NCI-H82 treated with DMSO at 0.1 percent for 48 hours (cell line): ENCODE measurements around the gene ZC3H8.

Experiments
- DNase-seq: peaks from one replicate; lab custom pipeline; 2025; ENCODE audit not compliant: unreplicated experiment; lab: John Stamatoyannopoulos, UW

The ZC3H8 gene

DNA sequence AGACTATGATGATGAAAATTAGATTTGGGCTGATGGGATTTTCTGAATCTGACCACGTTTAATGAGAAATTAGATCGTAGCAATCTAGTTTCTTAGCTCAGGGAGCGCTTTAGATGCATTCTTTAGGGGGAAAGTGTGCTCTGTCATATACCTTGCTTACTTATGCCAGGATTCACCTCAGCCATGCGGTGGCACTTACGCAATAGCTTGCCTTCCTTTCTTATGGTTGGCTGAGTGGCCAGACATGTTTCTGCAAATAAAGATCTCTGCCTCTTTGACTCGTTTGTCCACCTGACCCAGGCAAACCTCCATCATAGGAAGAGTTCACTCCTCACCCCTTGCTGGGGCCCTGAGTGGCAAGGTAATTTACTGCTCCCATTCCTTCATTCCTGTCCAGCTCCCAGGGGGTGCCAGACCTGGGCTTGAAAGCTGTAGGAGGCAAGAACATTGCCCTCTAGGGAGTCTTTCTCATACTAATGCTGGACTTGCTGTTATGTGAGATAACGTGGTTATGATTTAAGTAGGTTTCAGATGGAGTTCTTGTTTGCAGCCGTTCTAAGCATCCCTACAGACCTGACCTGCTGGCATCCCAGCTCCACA, 59.6 kb downstream of the ZC3H8 start:
- no peak for DNase-seq

DNA sequence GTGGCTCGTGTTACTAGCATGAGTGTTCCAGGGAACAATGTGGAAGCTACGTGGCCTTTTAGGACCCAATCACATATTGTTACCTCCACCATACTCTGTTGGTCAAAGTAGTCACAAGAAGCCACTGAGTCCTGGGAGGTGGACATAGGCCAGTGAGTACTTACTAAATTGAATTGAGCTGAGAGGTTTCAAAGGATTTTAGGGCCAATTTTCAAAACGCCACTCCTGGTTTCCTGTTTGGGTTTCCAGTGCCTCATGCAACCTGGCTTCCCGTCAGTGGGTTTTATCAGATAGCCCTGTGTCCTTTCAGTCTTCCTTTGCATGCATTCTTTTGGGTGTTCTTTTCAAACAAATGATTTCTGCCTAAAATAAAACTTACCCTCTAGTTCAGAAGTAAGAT, 60.4 kb downstream of the ZC3H8 start:
- no peak for DNase-seq

DNA sequence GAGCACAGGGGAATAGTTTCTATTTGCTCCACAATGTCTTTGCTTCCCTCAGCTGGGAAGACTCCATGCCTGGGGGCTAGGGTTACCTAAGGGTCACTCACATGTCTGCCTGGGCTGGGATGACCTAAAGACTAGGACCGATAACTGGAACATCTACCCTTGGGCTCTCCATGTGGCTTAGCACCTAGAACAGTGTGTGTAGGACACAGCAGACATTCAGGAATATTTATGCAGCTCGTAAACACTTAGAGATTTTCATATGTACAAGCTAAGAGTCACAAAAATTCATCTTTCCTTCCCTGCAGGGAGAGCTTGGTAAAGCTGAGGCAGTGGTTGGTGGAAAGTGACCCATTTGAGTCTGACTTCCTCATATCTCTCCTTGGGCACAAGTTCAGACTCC, 60.8 kb downstream of the ZC3H8 start:
- DNase-seq = no peak

DNA sequence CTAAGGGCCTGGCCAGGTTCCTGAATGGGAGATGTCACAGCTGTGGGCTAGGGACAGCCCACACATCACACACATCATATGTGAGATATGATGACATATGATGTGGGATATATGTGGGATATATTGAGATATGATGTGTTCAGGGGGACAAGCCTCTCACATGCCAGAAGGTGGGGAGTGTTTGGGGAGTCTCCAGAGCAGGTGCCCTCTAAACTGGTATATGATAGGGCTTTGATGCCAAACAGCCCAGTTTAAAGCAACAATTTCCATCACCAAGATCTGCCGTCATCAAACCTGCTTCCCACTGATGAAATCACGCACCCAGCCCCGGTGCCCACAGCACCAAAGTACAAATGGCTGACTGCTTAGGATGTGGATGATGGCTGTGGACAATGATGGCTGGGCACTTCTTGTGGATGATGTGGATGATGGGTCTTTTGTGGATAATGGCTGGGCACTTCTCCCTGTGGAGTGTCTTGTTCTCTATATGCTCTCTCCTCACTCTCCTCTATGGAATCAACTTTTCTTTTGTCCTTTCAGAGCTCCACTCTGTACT, 65.8 kb downstream of the ZC3H8 start:
- no peak for DNase-seq

DNA sequence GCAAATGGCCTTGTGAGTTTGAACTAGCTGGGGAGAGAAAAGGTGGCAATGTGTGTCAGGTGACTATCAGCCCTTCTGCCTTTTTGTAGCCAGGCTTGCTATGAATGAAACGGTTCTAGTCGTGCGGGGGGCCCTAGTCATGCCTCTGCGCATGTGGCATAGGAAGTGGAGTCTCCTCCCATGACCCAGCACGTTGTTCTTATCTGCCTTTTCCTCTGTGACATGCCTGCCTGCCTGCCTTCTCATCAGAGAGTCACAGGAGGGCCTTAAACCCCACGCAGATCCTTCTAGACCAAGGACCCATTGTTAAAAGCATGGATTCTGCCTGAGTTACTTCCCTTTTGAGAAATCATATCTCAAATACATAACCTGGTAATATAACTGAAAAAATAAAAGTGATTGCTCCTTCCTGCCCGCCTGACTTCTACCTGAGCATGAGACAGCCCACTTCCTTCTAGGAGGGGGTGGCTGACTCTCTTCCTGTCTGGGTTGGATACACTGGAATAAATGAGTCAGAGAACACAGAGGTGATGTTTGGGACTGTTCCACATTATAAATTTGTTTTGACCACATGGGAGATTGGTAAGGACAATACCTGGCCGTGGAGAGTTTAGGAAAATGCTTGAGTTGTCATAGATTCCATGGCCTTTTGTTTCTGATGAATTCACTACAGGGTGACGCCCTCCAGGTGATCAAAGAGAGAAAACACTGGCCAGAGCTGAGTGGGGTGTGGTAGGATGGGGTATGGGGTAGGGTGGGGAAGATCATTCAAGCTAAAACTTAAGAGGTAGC, 66.8 kb downstream of the ZC3H8 start:
- no peak for DNase-seq

DNA sequence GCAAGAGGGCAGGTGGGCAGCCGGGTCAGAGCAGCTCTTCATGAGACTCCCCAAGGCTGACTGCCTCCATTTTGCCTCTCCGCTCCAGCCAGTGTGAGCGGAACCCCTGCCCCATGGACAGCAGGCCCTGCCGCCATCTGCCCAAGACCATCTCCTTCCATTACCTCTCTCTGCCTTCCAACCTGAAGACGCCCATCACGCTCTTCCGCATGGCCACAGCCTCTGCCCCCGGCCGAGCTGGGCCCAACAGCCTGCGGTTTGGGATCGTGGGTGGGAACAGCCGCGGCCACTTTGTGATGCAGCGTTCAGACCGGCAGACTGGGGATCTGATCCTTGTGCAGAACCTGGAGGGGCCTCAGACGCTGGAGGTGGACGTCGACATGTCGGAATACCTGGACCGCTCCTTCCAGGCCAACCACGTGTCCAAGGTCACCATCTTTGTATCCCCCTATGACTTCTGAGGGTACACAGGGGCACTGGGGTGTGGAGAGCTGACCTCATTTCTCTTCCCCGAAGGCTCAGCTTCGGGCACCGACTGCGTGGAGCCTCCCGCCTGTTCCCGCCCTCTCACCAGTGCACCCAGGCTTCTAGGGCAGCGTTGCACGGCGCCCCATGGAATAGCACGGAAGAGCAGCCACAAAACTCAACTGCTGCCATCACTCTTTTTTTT, 67.7 kb downstream of the ZC3H8 start:
- no peak for DNase-seq

DNA sequence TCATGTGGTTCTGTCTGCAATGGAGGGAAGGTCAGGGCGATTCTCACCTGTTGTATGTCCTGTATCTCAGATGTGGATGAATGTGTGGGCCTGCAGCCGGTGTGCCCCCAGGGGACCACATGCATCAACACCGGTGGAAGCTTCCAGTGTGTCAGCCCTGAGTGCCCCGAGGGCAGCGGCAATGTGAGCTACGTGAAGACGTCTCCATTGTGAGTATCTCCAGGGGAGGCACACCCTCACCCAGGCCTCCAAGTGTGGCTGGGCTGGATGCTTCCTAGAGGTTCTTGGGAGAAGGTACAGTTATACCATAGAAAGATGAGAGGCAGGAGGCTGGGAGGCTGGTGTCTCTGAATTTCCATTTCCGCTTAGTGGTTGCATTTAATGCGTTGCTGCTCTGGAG, 69.7 kb downstream of the ZC3H8 start:
- DNase-seq = no peak

DNA sequence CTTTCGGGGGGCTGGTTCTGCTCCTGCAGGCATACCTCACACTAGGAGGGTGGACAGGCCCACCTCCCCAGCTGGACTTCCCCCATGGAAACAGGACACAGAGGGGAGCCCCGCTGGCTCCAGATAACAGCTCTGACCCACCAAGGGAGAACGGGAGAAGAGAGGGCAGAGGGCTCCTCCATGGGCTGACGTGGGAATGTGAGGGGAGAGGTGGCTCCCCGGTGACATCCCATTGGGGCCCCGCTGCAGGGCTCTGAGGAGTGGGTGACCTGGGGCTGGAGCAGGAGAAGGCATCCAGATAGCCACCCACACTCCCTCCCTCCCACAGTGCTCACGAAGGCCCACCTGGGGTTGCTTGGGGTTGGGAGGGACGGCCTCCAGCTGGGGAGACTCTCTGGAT, 70.7 kb downstream of the ZC3H8 start:
- no peak for DNase-seq

DNA sequence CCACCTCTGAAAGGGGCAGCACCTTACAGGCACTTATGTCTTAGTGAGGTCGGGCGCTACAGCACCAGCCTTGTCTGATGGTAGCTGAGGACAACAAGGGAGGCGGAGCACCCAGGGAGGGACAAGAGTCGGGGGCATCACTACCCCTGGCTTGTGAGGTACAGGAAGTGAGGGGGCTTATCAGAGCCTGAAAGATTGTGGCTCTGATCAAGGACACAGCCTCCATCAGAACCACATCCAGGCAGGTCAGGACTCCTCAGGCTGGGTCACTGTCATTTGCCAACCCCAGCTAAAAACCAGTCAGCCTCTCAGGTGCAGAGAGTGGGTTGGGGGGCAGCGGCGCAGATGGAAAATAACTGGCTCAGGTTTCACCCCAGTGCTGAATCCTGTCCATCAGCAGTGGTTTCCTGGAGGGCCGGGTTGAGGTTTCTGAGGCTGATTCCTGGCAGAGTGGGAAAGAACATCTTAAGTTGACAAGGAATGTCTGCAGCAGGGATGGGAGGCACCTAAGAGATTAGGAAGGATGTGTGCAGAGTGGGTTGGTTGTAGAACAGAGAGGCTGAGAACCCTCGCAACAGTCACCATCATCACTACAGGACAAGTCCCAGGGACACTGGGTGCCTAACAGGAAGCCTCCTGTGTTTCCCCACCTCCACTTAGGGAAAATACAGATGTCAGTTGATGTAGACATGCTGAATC, 71.4 kb downstream of the ZC3H8 start:
- DNase-seq = no peak

DNA sequence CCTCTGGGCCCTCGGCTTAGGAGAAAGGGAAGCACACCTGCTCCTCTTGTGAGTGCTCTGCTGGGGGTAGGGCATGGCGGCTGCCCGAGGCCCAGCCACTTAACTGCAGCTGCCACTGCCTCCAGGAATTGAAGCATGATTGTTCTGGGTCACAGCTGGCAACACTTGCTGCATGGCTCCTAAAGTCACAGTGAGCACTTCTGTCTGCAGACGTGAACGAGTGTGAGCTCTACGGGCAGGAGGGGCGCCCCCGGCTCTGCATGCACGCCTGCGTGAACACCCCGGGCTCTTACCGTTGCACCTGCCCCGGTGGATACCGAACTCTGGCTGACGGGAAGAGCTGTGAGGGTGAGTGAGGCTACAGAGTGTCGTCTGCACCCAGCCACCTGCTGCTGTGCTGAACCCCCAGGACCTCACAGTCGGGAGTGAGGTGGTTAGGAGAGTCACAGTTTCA, 72.2 kb downstream of the ZC3H8 start:
- no peak for DNase-seq

DNA sequence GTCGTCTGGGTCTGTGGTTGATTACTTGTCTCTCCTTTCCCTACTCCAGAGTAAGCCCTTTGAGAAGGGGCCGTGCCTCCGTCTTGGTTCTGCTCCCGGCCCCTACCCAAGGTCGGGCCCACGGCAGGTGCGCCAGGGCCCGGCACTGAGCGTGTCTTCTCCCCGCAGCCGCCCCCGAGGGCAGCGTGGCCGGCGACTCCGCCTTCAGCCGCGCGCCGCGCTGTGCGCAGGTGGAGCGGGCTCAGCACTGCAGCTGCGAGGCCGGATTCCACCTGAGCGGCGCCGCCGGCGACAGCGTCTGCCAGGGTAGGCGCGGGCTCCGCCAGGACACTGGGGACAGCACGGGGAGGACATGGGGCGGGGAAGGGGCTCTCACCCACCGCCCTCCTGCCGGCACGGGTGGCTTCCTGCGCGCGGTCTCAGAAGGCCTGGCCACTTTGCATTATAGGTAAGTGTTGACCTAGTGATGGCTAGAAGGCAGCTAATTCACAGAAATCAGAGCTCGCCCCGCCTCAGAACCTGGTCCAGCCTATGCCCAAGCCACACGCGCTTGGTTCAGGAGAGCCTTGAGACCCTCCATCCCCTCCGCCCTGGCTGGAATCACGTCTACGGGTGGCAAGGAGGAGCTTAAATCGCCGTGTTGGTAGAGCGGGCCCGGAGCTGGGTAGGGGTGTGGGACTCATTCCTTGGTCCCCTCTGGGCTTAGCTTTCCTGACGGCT, 73.1 kb downstream of the ZC3H8 start:
- DNase-seq = no peak

DNA sequence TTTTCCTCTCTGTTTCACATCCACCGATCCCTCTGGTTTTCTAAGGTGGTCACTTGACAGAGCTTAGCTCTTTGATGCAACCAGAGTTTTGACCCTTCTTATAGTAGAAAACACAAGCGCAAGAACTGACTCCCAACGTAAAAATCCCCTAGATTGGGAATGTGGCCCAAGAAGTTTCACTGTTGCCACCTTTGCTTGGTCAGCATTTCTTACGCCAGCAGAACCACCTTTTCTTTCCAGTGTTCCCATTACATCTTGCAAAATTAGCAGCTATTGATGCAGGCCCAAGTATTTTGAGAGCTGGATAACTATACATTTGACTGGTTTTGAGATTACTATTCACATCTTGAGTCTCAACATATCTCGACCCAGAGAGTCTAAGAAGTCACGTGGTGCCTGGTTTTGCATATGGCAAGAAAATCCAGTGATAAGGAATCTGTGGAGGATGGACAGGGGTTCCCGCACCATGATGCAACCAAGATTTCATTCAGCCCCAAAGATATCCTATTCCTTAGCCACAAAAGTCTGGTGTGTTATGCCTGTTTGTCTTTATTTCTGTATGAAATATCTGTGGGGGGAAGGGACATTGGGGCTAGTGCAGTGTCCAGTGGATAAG, 78.8 kb downstream of the ZC3H8 start:
- no peak for DNase-seq

DNA sequence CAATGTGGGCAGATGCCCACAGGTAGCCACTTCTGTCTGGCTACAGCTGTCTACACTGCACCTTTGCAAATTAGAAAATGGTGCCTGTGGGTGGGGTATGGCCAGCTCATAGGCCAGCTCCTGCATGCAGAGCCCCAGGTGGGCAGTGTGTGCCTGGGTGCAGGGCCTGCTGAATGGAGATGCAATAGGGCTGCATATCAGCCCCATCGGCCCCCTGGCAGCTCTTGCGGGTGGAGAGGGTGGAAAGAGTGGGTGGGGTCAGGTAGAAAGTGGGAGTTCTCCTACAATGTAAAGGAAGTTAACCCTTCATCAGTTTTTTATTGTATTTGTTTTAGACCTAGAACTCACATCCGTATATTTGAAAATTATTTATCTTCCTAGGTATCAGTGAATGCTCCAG, 79.5 kb downstream of the ZC3H8 start:
- DNase-seq = no peak

DNA sequence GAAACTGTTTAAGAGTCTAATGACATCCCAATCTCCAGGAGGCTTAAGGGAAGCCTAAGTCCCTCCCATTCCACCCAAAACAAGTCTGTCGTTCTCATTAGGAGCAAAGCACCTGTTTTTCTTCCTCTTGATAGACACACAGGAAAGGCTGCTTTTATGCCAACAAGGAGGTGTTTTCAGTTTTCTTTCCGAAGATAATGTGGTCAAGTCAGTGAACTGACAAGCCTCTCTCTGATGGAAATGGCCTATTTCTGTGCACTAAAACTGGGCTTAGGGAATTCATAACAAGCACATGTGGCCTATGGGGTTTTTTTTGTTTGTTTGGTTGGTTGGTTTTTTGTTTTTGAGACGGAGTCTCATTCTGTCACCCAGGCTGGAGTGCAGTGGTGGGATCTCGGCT, 80.5 kb downstream of the ZC3H8 start:
- no peak for DNase-seq

DNA sequence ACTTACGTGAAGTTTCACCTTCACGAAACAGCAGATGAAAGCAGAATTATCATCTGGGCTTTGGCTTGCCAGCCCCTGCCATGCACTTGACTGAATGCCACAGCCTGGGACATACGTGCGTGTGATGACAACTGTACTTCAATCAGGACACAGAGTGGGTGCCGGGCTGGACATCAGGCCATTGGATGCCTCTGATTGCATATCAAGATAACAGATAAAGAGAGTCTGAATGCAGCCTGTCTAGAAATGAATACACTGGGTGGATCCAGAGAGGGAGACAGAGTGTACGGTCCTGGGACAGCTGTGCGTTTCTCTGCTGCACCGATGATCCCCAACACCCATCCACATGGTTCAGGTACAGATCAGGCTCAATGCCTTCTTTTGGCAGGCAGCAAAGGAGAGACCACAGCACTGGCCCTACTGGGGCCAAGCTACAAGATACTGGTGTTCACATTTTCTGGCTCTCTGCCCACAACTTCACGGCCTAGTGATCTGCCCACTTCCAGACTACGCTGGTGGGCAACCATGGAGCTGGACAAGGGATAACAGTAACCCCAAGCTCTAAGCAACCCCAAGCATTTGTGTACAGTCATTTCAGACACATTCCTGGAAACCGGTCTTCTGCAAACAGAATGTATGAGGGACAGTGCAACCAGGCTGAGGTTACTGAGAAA, 81.1 kb downstream of the ZC3H8 start:
- no peak for DNase-seq

DNA sequence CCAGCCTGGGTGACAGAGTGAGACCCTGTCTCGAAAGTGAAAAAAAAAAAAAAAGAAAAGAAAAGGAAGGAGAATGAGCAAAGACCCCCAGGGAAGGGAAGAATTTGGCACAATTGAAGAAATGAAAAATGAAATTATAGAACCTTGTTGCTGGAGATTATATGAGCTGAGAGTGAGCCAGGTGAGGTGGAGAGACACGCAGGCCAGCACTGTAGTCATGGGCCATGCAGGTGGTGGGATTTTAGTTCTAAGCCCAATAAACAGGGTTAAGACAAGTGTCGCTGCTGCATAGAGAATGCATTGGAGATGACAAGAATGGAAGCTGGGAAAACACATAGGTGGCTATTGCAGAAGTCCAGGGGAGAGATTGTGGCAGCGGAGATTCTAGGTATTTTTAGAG, 84.3 kb downstream of the ZC3H8 start:
- no peak for DNase-seq

DNA sequence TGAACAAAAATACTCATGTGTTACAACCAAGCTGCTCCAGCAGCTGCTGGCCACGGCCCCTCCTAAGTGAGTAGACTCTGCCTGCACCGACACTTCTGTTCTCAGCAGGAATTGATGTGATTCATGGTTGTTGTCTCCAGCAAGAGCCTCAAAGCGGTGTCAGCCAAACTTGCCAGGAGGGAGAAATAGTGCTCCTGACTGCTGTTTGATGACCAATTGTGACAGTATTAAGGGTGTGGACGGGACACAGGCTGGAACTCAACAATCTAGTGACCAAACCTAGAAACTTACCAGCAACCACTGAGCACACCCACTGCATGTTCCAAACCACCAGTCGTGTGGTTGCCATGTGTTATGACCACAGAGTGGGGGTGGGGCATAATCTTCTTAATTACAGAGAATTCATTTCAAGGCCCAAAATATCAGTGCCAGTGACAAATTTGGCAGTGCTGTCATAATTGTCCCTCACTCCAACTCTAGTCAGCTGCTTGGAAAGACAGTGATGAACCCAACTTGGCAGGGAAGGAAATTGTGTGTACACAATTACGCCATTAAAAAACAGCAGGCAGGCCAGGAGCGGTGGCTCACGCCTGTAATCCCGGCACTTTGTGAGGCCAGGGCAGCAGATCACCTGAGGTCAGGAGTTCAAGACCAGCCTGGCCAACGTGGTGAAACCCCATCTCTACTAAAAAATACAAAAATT, 86.3 kb downstream of the ZC3H8 start:
- DNase-seq = no peak

DNA sequence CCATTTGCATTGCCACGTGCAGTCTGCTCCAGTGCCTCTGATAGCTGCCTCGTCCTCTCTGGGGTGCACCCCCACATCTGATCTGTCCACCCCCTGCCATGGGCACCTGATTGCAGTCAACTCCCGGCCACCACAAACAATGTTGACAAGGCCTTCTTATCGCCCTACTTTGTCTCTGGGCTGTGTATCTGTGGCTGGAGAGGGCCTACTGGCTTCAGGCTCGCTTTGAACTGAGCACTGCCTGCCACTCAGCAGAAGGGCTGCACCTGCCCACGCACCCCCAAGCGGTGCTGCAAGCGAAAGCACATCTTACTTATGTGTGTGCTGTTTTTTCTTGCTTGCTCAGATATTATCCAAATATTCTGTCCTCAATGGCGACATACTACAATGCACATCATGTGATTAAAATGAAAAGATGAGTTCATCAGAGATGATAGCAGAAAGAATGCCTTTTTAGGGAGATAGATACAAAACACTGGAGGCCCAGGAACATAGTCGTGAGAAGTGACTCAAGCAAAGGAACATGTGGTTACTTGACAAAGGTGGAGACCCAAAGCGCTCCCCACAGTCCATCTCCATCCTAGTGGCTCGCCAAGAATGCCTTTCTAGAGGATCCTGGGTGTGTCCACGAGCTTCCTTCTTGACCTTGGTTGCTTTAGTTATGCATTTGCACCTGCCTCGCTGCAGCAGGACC, 87.9 kb downstream of the ZC3H8 start:
- no peak for DNase-seq

DNA sequence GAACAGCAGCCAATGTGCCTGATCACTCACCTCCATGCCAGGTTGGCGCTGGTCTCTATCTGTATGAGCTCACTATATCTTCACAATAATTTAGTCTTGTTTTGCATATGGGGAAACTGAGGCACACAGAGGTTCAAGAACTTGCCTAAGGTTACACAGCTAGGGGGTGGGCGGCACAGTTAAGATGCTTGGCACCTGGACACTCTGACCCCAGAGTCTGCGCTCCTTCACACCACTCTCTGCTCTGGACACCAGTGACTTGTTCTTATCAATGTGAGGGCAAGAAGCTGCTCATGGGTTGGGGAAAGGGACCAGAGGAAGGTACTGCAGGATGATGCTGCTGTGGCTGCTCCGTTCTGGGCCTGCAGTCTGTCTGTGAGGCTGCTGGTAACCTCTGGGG, 89.5 kb downstream of the ZC3H8 start:
- no peak for DNase-seq
